Gastrocnemius medialis (tissue), 4 donors: Measurements from ENCODE around the gene VIPR2. TPM values are rescaled to one million over a fixed set of nuclear protein-coding genes. Genes with fewer than 3 reads are reported as not detected.

Experiments
- ATAC-seq, 2 donors: fragments of 150-250 bp; one replicate each; pipeline ENCODE4 v1.9.1; 2016
- DNase-seq, 2 donors: peaks; one replicate each; pipeline ENCODE4 v3.0.0-alpha.2; 2019
- H3K27ac ChIP-seq, 4 donors: fragments of 200-600 bp; sonication (generic); 1 replicate in 1 of 4; 2 replicates in 3 of 4; pipeline ENCODE4 v1.5.1; 2016 to 2018; ENCODE audit warnings: mild to moderate bottlenecking in 2 of 4, moderate library complexity in 1 of 4
- H3K27me3 ChIP-seq, 3 donors: fragments of 200-600 bp; sonication (generic) in 2 of 3; 1 replicate in 1 of 3; 2 replicates in 2 of 3; pipeline versions ENCODE4 v1.5.1 to v1.6.0; 2016 to 2019; ENCODE audit warnings: mild to moderate bottlenecking in 1 of 3, moderate library complexity in 1 of 3
- H3K36me3 ChIP-seq, 2 donors: fragments of 200-600 bp; sonication (generic) in 1 of 2; one replicate each; pipeline ENCODE4 v1.5.1; 2017 to 2018
- H3K4me1 ChIP-seq, 2 donors: fragments of 200-600 bp; sonication (generic) in 1 of 2; one replicate each; pipeline ENCODE4 v1.5.1; 2016 to 2017; ENCODE audit warnings: mild to moderate bottlenecking in 2 of 2
- H3K4me3 ChIP-seq, 4 donors: fragments of 200-600 bp; sonication (generic) in 3 of 4; 1 replicate in 1 of 4; 2 replicates in 3 of 4; pipeline ENCODE4 v1.5.1; 2016 to 2019; ENCODE audit warnings: mild to moderate bottlenecking in 2 of 4
- H3K9me3 ChIP-seq, 3 donors: fragments of 200-600 bp; sonication (generic) in 2 of 3; 1 replicate in 1 of 3; 2 replicates in 2 of 3; pipeline ENCODE4 v1.5.1; 2016 to 2019
- CTCF ChIP-seq, 5 experiments: fragments of 450-650 bp in 3 of 5; fragments of 200-600 bp in 2 of 5; sonication (generic) in 2 of 5; IDR thresholded peaks in 4 of 5; conservative IDR thresholded peaks in 1 of 5; 1 replicate in 4 of 5; 2 replicates in 1 of 5; pipeline ENCODE4 v1.5.1; 2016 to 2019; ENCODE audit warnings: antibody characterized with exemption in 5 of 5, mild to moderate bottlenecking in 3 of 5, moderate library complexity in 3 of 5
- POLR2A ChIP-seq, 2 donors: fragments of 450-650 bp; IDR thresholded peaks; one replicate each; pipeline ENCODE4 v1.6.1; 2017; ENCODE audit warnings: antibody characterized with exemption in 2 of 2, mild to moderate bottlenecking in 2 of 2, moderate library complexity in 2 of 2
- in situ Hi-C, 4 donors: fragments of 200-750 bp; cut with MboI; loops; one replicate each; pipeline versions ENCODE4 v1.15.0 to v1.8.0; 2017; ENCODE audit warnings: low sequenced_read_pairs in 4 of 4
- intact Hi-C: fragments of 100-400 bp; cut with DNase I; formaldehyde crosslinking; loops from one replicate; pipeline ENCODE4 v1.15.1; 2023; ENCODE audit warnings: low total_unique reads
- total RNA-seq, 4 donors: library from RNA; depleted of rRNA; stranded (reverse); fragments of >200 nt; gene quantifications; one replicate each; pipeline versions ENCODE4 v1.1.0 to v1.2.3, GENCODE V29; 2016

Gene VIPR2
- total RNA-seq, 4 donors from 2014 or later, result 0.39 to 2.2 (median 0.80) TPM

- H3K4me1 ChIP-seq, result peaks cover 39 to 58% of the 10 kb centered on the region in 2 donors
- in situ Hi-C loops, result no loop called here
- H3K9me3 ChIP-seq, result no peaks in the 10 kb centered on the region
- ATAC-seq (no peak), DNase-seq (no peak)
- intact Hi-C loops, result loop anchor here (5.0 kb wide), 1 partner anchor 82 kb away; no protein-coding TSS in a partner anchor
- peak overlapping the region in 3 of 4 donors; percentile 93 to 98 (median 98) for H3K27ac ChIP-seq
- TF ChIP-seq POLR2A (IDR thresholded peaks at IDR 0.05), result no peak
- no peak for TF ChIP-seq CTCF (IDR thresholded peaks at IDR 0.05 in 4 of 5, conservative IDR thresholded peaks at IDR 0.05 in 1 of 5)
- no peaks in the 10 kb centered on the region for H3K27me3 ChIP-seq
- no peaks in the 10 kb centered on the region for H3K36me3 ChIP-seq
- no peak overlapping the region for H3K4me3 ChIP-seq
These were observed 44.9 kb downstream of the VIPR2 start for GRCh38 chr7:159099711-159100231.

- in situ Hi-C loops, result no loop called here
These were observed 45.6 kb downstream of the VIPR2 start for GRCh38 chr7:159098811-159099655.

GRCh38 chr7:159098424-159098786 lies 46.3 kb downstream of the VIPR2 start:
- intact Hi-C loops (loop anchor here (5.0 kb wide), 1 partner anchor 81 kb away; no protein-coding TSS in a partner anchor), in situ Hi-C loops (no loop called here)
- Histone ChIP-seq H3K36me3 (no peaks in the 10 kb centered on the region), H3K4me3 (no peak overlapping the region), H3K27me3 (no peaks in the 10 kb centered on the region), H3K4me1 (peaks cover 42 to 57% of the 10 kb centered on the region in 2 donors), H3K27ac (peak overlapping the region; percentile 93 to 98 (median 96)), H3K9me3 (no peaks in the 10 kb centered on the region)
- no peak for TF ChIP-seq CTCF (IDR thresholded peaks at IDR 0.05 in 4 of 5, conservative IDR thresholded peaks at IDR 0.05 in 1 of 5)
- no peak for TF ChIP-seq POLR2A (IDR thresholded peaks at IDR 0.05)
- DNase-seq (no peak), ATAC-seq (no peak)

More at GRCh38 chr7:159098811-159099655, 45.6 kb downstream of the VIPR2 start:
- Histone ChIP-seq H3K27me3 (no peaks in the 10 kb centered on the region), H3K4me3 (no peak overlapping the region), H3K4me1 (peaks cover 46 to 58% of the 10 kb centered on the region in 2 donors), H3K36me3 (no peaks in the 10 kb centered on the region), H3K27ac (peak overlapping the region; percentile 93 to 98 (median 96)), H3K9me3 (no peaks in the 10 kb centered on the region)
- no peak for TF ChIP-seq POLR2A (IDR thresholded peaks at IDR 0.05)
- no peak for TF ChIP-seq CTCF (IDR thresholded peaks at IDR 0.05 in 4 of 5, conservative IDR thresholded peaks at IDR 0.05 in 1 of 5)
- DNase-seq (peak in 1 of 2 donors; percentile 36), ATAC-seq (no peak)
- intact Hi-C loops, result loop anchor here (5.0 kb wide), 1 partner anchor 82 kb away; no protein-coding TSS in a partner anchor

- in situ Hi-C loops, result no loop called here
- TF ChIP-seq POLR2A (IDR thresholded peaks at IDR 0.05) (no peak), CTCF (IDR thresholded peaks at IDR 0.05 in 4 of 5, conservative IDR thresholded peaks at IDR 0.05 in 1 of 5) (no peak)
- no peaks in the 10 kb centered on the region for H3K9me3 ChIP-seq
- intact Hi-C loops, result loop anchor here (2.0 to 5.0 kb wide), 2 partner anchors 43 to 81 kb away; no protein-coding TSS in a partner anchor
- H3K4me3 ChIP-seq, result peak overlapping the region in 2 of 4 donors; percentile 34 to 43
- H3K4me1 ChIP-seq, result peaks cover 42 to 57% of the 10 kb centered on the region in 2 donors
- H3K27ac ChIP-seq, result peak overlapping the region; percentile 93 to 98 (median 96)
- peak in 1 of 2 donors; percentile 52 for DNase-seq
- peak; percentile 30 to 51 for ATAC-seq
- H3K27me3 ChIP-seq, result no peaks in the 10 kb centered on the region
- no peaks in the 10 kb centered on the region for H3K36me3 ChIP-seq
These were observed 46.8 kb downstream of the VIPR2 start for GRCh38 chr7:159097661-159098423.
